Measurements from ENCODE around the gene DSTN. TPM values are rescaled to one million over a fixed set of nuclear protein-coding genes. Genes with fewer than 3 reads are reported as not detected.

Gene DSTN
- 27.6 TPM for total RNA-seq

GRCh38 chr20:17569616-17570346, at the start of gene DSTN:
DSTN (plus strand) TSS chr20:17570075; CDS start chr20:17570209, 134 bp downstream.
- Histone ChIP-seq H3K9me3 (ENCODE audit: low read depth, low read length) (no peaks in the 10 kb centered on the region), H3K4me1 (ENCODE audit: insufficient read depth, low read length) (peaks cover 13% of the 10 kb centered on the region), H3K27me3 (ENCODE audit: insufficient read depth, low read length) (peaks cover 11% of the 10 kb centered on the region), H3K4me3 (ENCODE audit: low read length) (peak within 1 kb of the TSS; percentile 85)

GRCh38 chr20:17520583-17520982, 49.3 kb upstream of the DSTN start:
- Histone ChIP-seq H3K9me3 (ENCODE audit: low read depth, low read length) (no peaks in the 10 kb centered on the region), H3K4me3 (ENCODE audit: low read length) (no peak overlapping the region), H3K27me3 (ENCODE audit: insufficient read depth, low read length) (no peaks in the 10 kb centered on the region), H3K4me1 (ENCODE audit: insufficient read depth, low read length) (no peaks in the 10 kb centered on the region)

GRCh38 chr20:17522528-17522927, 47.3 kb upstream of the DSTN start:
- H3K4me3 ChIP-seq (ENCODE audit: low read length), result no peak overlapping the region
- H3K9me3 ChIP-seq (ENCODE audit: low read depth, low read length), result no peaks in the 10 kb centered on the region
- H3K4me1 ChIP-seq (ENCODE audit: insufficient read depth, low read length), result no peaks in the 10 kb centered on the region
- H3K27me3 ChIP-seq (ENCODE audit: insufficient read depth, low read length), result no peaks in the 10 kb centered on the region

- Histone ChIP-seq H3K9me3 (ENCODE audit: low read depth, low read length) (no peaks in the 10 kb centered on the region), H3K4me1 (ENCODE audit: insufficient read depth, low read length) (no peaks in the 10 kb centered on the region), H3K4me3 (ENCODE audit: low read length) (no peak overlapping the region), H3K27me3 (ENCODE audit: insufficient read depth, low read length) (no peaks in the 10 kb centered on the region)
Observed at GRCh38 chr20:17523326-17523725, 46.5 kb upstream of the DSTN start.

GRCh38 chr20:17524560-17524959, 45.3 kb upstream of the DSTN start:
- Histone ChIP-seq H3K27me3 (ENCODE audit: insufficient read depth, low read length) (no peaks in the 10 kb centered on the region), H3K9me3 (ENCODE audit: low read depth, low read length) (no peaks in the 10 kb centered on the region), H3K4me1 (ENCODE audit: insufficient read depth, low read length) (no peaks in the 10 kb centered on the region), H3K4me3 (ENCODE audit: low read length) (no peak overlapping the region)

GRCh38 chr20:17525132-17525531, 44.7 kb upstream of the DSTN start:
- H3K27me3 ChIP-seq (ENCODE audit: insufficient read depth, low read length), result peaks cover 3% of the 10 kb centered on the region
- H3K4me1 ChIP-seq (ENCODE audit: insufficient read depth, low read length), result no peaks in the 10 kb centered on the region
- no peaks in the 10 kb centered on the region for H3K9me3 ChIP-seq (ENCODE audit: low read depth, low read length)
- H3K4me3 ChIP-seq (ENCODE audit: low read length), result no peak overlapping the region

GRCh38 chr20:17525650-17526049, 44.2 kb upstream of the DSTN start:
- no peaks in the 10 kb centered on the region for H3K9me3 ChIP-seq (ENCODE audit: low read depth, low read length)
- no peak overlapping the region for H3K4me3 ChIP-seq (ENCODE audit: low read length)
- peaks cover under 1% of the 10 kb centered on the region for H3K4me1 ChIP-seq (ENCODE audit: insufficient read depth, low read length)
- peaks cover 8% of the 10 kb centered on the region for H3K27me3 ChIP-seq (ENCODE audit: insufficient read depth, low read length)

- no peaks in the 10 kb centered on the region for H3K9me3 ChIP-seq (ENCODE audit: low read depth, low read length)
- H3K4me3 ChIP-seq (ENCODE audit: low read length), result no peak overlapping the region
- peaks cover 14% of the 10 kb centered on the region for H3K4me1 ChIP-seq (ENCODE audit: insufficient read depth, low read length)
- peaks cover 17% of the 10 kb centered on the region for H3K27me3 ChIP-seq (ENCODE audit: insufficient read depth, low read length)
Observed at GRCh38 chr20:17529586-17529985, 40.3 kb upstream of the DSTN start.

- no peak overlapping the region for H3K4me3 ChIP-seq (ENCODE audit: low read length)
- H3K27me3 ChIP-seq (ENCODE audit: insufficient read depth, low read length), result peaks cover 17% of the 10 kb centered on the region
- H3K9me3 ChIP-seq (ENCODE audit: low read depth, low read length), result no peaks in the 10 kb centered on the region
- peaks cover 14% of the 10 kb centered on the region for H3K4me1 ChIP-seq (ENCODE audit: insufficient read depth, low read length)
Observed at GRCh38 chr20:17530153-17530552, 39.7 kb upstream of the DSTN start.

GRCh38 chr20:17530716-17531664, 38.9 kb upstream of the DSTN start, which contains the start of gene BFSP1:
BFSP1 (minus strand) TSS chr20:17531379; CDS start chr20:17531329, 50 bp downstream.
- peaks cover 14% of the 10 kb centered on the region for H3K4me1 ChIP-seq (ENCODE audit: insufficient read depth, low read length)
- peaks cover 17% of the 10 kb centered on the region for H3K27me3 ChIP-seq (ENCODE audit: insufficient read depth, low read length)
- peak within 1 kb of the TSS; percentile 17 for H3K4me3 ChIP-seq (ENCODE audit: low read length)
- H3K9me3 ChIP-seq (ENCODE audit: low read depth, low read length), result no peaks in the 10 kb centered on the region

GRCh38 chr20:17531665-17532025, 38.2 kb upstream of the DSTN start:
- H3K4me1 ChIP-seq (ENCODE audit: insufficient read depth, low read length), result peaks cover 14% of the 10 kb centered on the region
- no peaks in the 10 kb centered on the region for H3K9me3 ChIP-seq (ENCODE audit: low read depth, low read length)
- H3K4me3 ChIP-seq (ENCODE audit: low read length), result peak overlapping the region; percentile 17
- H3K27me3 ChIP-seq (ENCODE audit: insufficient read depth, low read length), result peaks cover 17% of the 10 kb centered on the region

- Histone ChIP-seq H3K9me3 (ENCODE audit: low read depth, low read length) (no peaks in the 10 kb centered on the region), H3K27me3 (ENCODE audit: insufficient read depth, low read length) (peaks cover 17% of the 10 kb centered on the region), H3K4me3 (ENCODE audit: low read length) (no peak overlapping the region), H3K4me1 (ENCODE audit: insufficient read depth, low read length) (peaks cover 14% of the 10 kb centered on the region)
Observed at GRCh38 chr20:17533396-17533795, 36.5 kb upstream of the DSTN start.

GRCh38 chr20:17534077-17534476, 35.8 kb upstream of the DSTN start:
- H3K9me3 ChIP-seq (ENCODE audit: low read depth, low read length), result no peaks in the 10 kb centered on the region
- peaks cover 17% of the 10 kb centered on the region for H3K27me3 ChIP-seq (ENCODE audit: insufficient read depth, low read length)
- peaks cover 14% of the 10 kb centered on the region for H3K4me1 ChIP-seq (ENCODE audit: insufficient read depth, low read length)
- no peak overlapping the region for H3K4me3 ChIP-seq (ENCODE audit: low read length)

GRCh38 chr20:17536944-17537444, 32.9 kb upstream of the DSTN start:
- Histone ChIP-seq H3K4me3 (ENCODE audit: low read length) (no peak overlapping the region), H3K9me3 (ENCODE audit: low read depth, low read length) (no peaks in the 10 kb centered on the region), H3K27me3 (ENCODE audit: insufficient read depth, low read length) (peaks cover under 1% of the 10 kb centered on the region), H3K4me1 (ENCODE audit: insufficient read depth, low read length) (peaks cover 4% of the 10 kb centered on the region)

GRCh38 chr20:17537959-17538358, 31.9 kb upstream of the DSTN start:
- peaks cover 3% of the 10 kb centered on the region for H3K27me3 ChIP-seq (ENCODE audit: insufficient read depth, low read length)
- H3K9me3 ChIP-seq (ENCODE audit: low read depth, low read length), result no peaks in the 10 kb centered on the region
- H3K4me1 ChIP-seq (ENCODE audit: insufficient read depth, low read length), result peaks cover 4% of the 10 kb centered on the region
- H3K4me3 ChIP-seq (ENCODE audit: low read length), result no peak overlapping the region
